H1 (cell line): ENCODE data around the gene ZNF516. TPM values are rescaled to one million over a fixed set of nuclear protein-coding genes. Genes with fewer than 3 reads are reported as not detected.
A peak's percentile ranks its signal among the peaks of the same experiment; 100 is the strongest.

Source experiments
- CTCF ChIA-PET: fragments of 300-600 bp; sonication (Branson Sonifier 250); formaldehyde crosslinking; loops from one replicate; lab custom pipeline; 2021; ENCODE audit not compliant: partially characterized antibody; lab: Charles Lee
- POLR2A ChIA-PET: fragments of 300-600 bp; sonication (Branson Sonifier 250); formaldehyde crosslinking; loops from one replicate; lab custom pipeline; 2021; ENCODE audit warnings: inconsistent platforms; ENCODE audit not compliant: partially characterized antibody; lab: Charles Lee
- DNase-seq, 2 experiments: peaks; one replicate each; pipeline versions ENCODE4 v3.0.0 to v3.0.0-alpha.2; 2010 to 2022; ENCODE audit warnings: low spot score in 2 of 2, low read depth in 1 of 2, mixed read lengths in 1 of 2
- FAIRE-seq: peaks from 2 replicates; lab custom pipeline; 2011; peaks lifted over from hg19 to GRCh38; lab: Jason Lieb, UNC
- H2AFZ ChIP-seq: 2 replicates; pipeline ENCODE4 v1.8.1; 2012; ENCODE audit warnings: low read length, inconsistent platforms
- H2AK5ac ChIP-seq: 2 replicates; pipeline ENCODE4 v1.6.1; 2013; ENCODE audit warnings: low read depth, low read length
- H2BK120ac ChIP-seq: replicated peaks from 2 replicates; pipeline ENCODE3; 2013; ENCODE audit warnings: low read depth, low read length, inconsistent platforms
- H2BK12ac ChIP-seq: 2 replicates; pipeline ENCODE4 v1.6.1; 2013; ENCODE audit warnings: low read depth, low read length
- H2BK15ac ChIP-seq: 2 replicates; pipeline ENCODE4 v1.6.1; 2013; ENCODE audit warnings: low read length
- H2BK20ac ChIP-seq: 2 replicates; pipeline ENCODE4 v1.6.1; 2013; ENCODE audit warnings: low read length
- H2BK5ac ChIP-seq: 2 replicates; pipeline ENCODE4 v1.6.1; 2013; ENCODE audit warnings: low read depth, low read length
- H3K14ac ChIP-seq: 2 replicates; pipeline ENCODE4 v1.6.1; 2013; ENCODE audit warnings: inconsistent platforms; ENCODE audit not compliant: insufficient read length
- H3K18ac ChIP-seq: 2 replicates; pipeline ENCODE4 v1.6.1; 2013; ENCODE audit warnings: low read length; ENCODE audit errors: extremely low read depth
- H3K23ac ChIP-seq: 2 replicates; pipeline ENCODE4 v1.6.1; 2013; ENCODE audit warnings: inconsistent platforms; ENCODE audit not compliant: insufficient read length
- H3K23me2 ChIP-seq: 2 replicates; pipeline ENCODE4 v1.6.1; 2013; ENCODE audit warnings: low read depth, low read length
- H3K27ac ChIP-seq: 2 replicates; pipeline ENCODE4 v1.6.1; 2011; ENCODE audit warnings: low read depth, low read length, inconsistent platforms
- H3K27me3 ChIP-seq, 4 experiments: replicated peaks in 1 of 4; 1 replicate in 1 of 4; 2 replicates in 3 of 4; pipeline versions ENCODE4 v1.6.1 to v1.8.1; 2011 to 2013; ENCODE audit warnings: low read length in 3 of 4, mild to moderate bottlenecking in 3 of 4, inconsistent platforms in 2 of 4, mixed read lengths in 2 of 4, moderate library complexity in 1 of 4; ENCODE audit not compliant: control insufficient read depth in 3 of 4, insufficient read depth in 3 of 4; ENCODE audit errors: extremely low read depth in 1 of 4
- H3K36me3 ChIP-seq, 4 experiments: 2 replicates each; pipeline versions ENCODE4 v1.6.1 to v1.8.1; 2011 to 2013; ENCODE audit warnings: mild to moderate bottlenecking in 4 of 4, low read length in 3 of 4, moderate library complexity in 2 of 4, control low read depth in 1 of 4, inconsistent platforms in 1 of 4; ENCODE audit not compliant: insufficient read depth in 4 of 4, control insufficient read depth in 2 of 4
- H3K4ac ChIP-seq: replicated peaks from 2 replicates; pipeline ENCODE3; 2013; ENCODE audit warnings: low read length, low read depth, mixed read lengths, inconsistent platforms; ENCODE audit not compliant: insufficient read length
- H3K4me1 ChIP-seq, 4 experiments: replicated peaks in 1 of 4; 1 replicate in 1 of 4; 2 replicates in 3 of 4; pipeline versions ENCODE4 v1.6.1 to v1.8.1; 2011 to 2013; ENCODE audit warnings: low read length in 3 of 4, inconsistent platforms in 2 of 4, mixed read lengths in 1 of 4; ENCODE audit not compliant: insufficient read depth in 4 of 4, control insufficient read depth in 3 of 4
- H3K4me2 ChIP-seq, 2 experiments: 2 replicates each; pipeline versions ENCODE4 v1.6.1 to v1.8.1; 2011 to 2013; ENCODE audit warnings: low read depth in 2 of 2, low read length in 2 of 2, control low read depth in 1 of 2, inconsistent platforms in 1 of 2, mild to moderate bottlenecking in 1 of 2; ENCODE audit not compliant: insufficient read depth in 1 of 2
- H3K4me3 ChIP-seq, 4 experiments: fragments of 200-600, 300-600 bp in 1 of 4; sonication (generic), shearing (Covaris generic), sonication (Bioruptor Twin) in 1 of 4; 2 replicates each; pipeline versions ENCODE4 v1.5.1 to v1.8.1; 2011 to 2016; ENCODE audit warnings: low read length in 4 of 4, low read depth in 3 of 4, control low read depth in 2 of 4, inconsistent platforms in 2 of 4, mild to moderate bottlenecking in 2 of 4, mixed read lengths in 1 of 4, moderate library complexity in 1 of 4; ENCODE audit not compliant: insufficient read depth in 2 of 4; ENCODE audit errors: extremely low read depth in 1 of 4
- H3K56ac ChIP-seq: replicated peaks from 2 replicates; pipeline ENCODE3; 2013; ENCODE audit warnings: low read depth, mild to moderate bottlenecking, mixed read lengths, low read length, inconsistent platforms; ENCODE audit not compliant: insufficient read length
- H3K79me1 ChIP-seq: 2 replicates; pipeline ENCODE4 v1.6.1; 2013; ENCODE audit warnings: low read depth, low read length, control low read depth
- H3K79me2 ChIP-seq, 2 experiments: 2 replicates each; pipeline versions ENCODE4 v1.6.1 to v1.8.1; 2012 to 2013; ENCODE audit warnings: low read length in 2 of 2, mild to moderate bottlenecking in 2 of 2, inconsistent platforms in 1 of 2; ENCODE audit not compliant: insufficient read depth in 2 of 2, control insufficient read depth in 1 of 2
- H3K9ac ChIP-seq, 4 experiments: replicated peaks in 1 of 4; 1 replicate in 1 of 4; 2 replicates in 3 of 4; pipeline versions ENCODE4 v1.6.1 to v1.8.1; 2011 to 2013; ENCODE audit warnings: low read depth in 3 of 4, low read length in 3 of 4, control low read depth in 2 of 4, mild to moderate bottlenecking in 2 of 4, moderate library complexity in 2 of 4, inconsistent platforms in 1 of 4; ENCODE audit errors: extremely low read depth in 1 of 4
- H3K9me3 ChIP-seq, 2 experiments: 2 replicates each; pipeline versions ENCODE4 v1.6.1 to v1.8.1; 2012 to 2013; ENCODE audit warnings: mild to moderate bottlenecking in 2 of 2, moderate library complexity in 2 of 2, control low read depth in 1 of 2, inconsistent platforms in 1 of 2, low read depth in 1 of 2, low read length in 1 of 2, mixed read lengths in 1 of 2; ENCODE audit not compliant: insufficient read depth in 2 of 2
- H4K20me1 ChIP-seq, 2 experiments: replicated peaks in 1 of 2; 2 replicates each; pipeline versions ENCODE3 to v1.8.1; 2011 to 2013; ENCODE audit warnings: inconsistent platforms in 2 of 2, low read length in 2 of 2, mild to moderate bottlenecking in 1 of 2; ENCODE audit not compliant: insufficient read depth in 2 of 2, control insufficient read depth in 1 of 2
- H4K5ac ChIP-seq: 2 replicates; pipeline ENCODE4 v1.6.1; 2013; ENCODE audit warnings: low read length, low read depth, mixed read lengths, inconsistent platforms; ENCODE audit not compliant: insufficient read length
- H4K8ac ChIP-seq: 2 replicates; pipeline ENCODE4 v1.8.0; 2013; ENCODE audit warnings: mild to moderate bottlenecking, moderate library complexity, low read length, inconsistent platforms; ENCODE audit not compliant: insufficient read depth; ENCODE audit errors: extremely low read depth
- H4K91ac ChIP-seq: replicated peaks from 2 replicates; pipeline ENCODE3; 2013; ENCODE audit warnings: low read length, mixed read lengths, inconsistent platforms; ENCODE audit not compliant: insufficient read length
- BRCA1 ChIP-seq: IDR thresholded peaks from 2 replicates; pipeline ENCODE4 v1.6.1; 2012; ENCODE audit warnings: low read depth, low read length, improper control_type of control experiment
- CHD1 ChIP-seq: IDR thresholded peaks from 2 replicates; pipeline ENCODE4 v1.6.1; 2012; ENCODE audit warnings: low read depth, low read length, improper control_type of control experiment
- CREB1 ChIP-seq: IDR thresholded peaks from 2 replicates; pipeline ENCODE4 v1.6.1; 2012; ENCODE audit warnings: inconsistent platforms
- CTBP2 ChIP-seq: IDR thresholded peaks from 2 replicates; pipeline ENCODE4 v1.7.0; 2011; ENCODE audit warnings: borderline replicate concordance, mild to moderate bottlenecking, moderate library complexity, mixed read lengths, low read length; ENCODE audit not compliant: insufficient read depth, insufficient read length
- HDAC2 ChIP-seq, 2 experiments: fragments of 300-600 bp in 1 of 2; sonication (generic) in 1 of 2; IDR thresholded peaks; 2 replicates each; pipeline ENCODE4 v1.6.1; 2011 to 2012; ENCODE audit warnings: low read depth in 2 of 2, low read length in 2 of 2, mild to moderate bottlenecking in 2 of 2, moderate library complexity in 2 of 2, borderline replicate concordance in 1 of 2, inconsistent platforms in 1 of 2
- HDAC6 ChIP-seq: IDR thresholded peaks from one replicate; pipeline ENCODE4 v1.7.1; 2012; ENCODE audit warnings: low read depth, mild to moderate bottlenecking, inconsistent platforms, low read length, moderate library complexity
- JUN ChIP-seq: IDR thresholded peaks from 2 replicates; pipeline ENCODE4 v1.6.1; 2011; ENCODE audit warnings: low read depth, mild to moderate bottlenecking, improper control_type of control experiment, low read length
- MAX ChIP-seq: IDR thresholded peaks from 2 replicates; pipeline ENCODE4 v1.6.1; 2012; ENCODE audit warnings: inconsistent platforms
- POU5F1 ChIP-seq: IDR thresholded peaks from 2 replicates; pipeline ENCODE4 v1.6.1; 2011; ENCODE audit warnings: low read depth, mild to moderate bottlenecking, low read length, moderate library complexity
- RAD21 ChIP-seq, 2 experiments: IDR thresholded peaks in 1 of 2; conservative IDR thresholded peaks in 1 of 2; 2 replicates each; pipeline ENCODE4 v1.6.1; 2011; ENCODE audit warnings: low read depth in 2 of 2, low read length in 2 of 2, improper control_type of control experiment in 1 of 2, inconsistent platforms in 1 of 2, mild to moderate bottlenecking in 1 of 2, moderate library complexity in 1 of 2
- SIX5 ChIP-seq: IDR thresholded peaks from 2 replicates; pipeline ENCODE4 v1.6.1; 2011; ENCODE audit warnings: mild to moderate bottlenecking, low read depth, low read length
- SP1 ChIP-seq: IDR thresholded peaks from 2 replicates; pipeline ENCODE4 v1.6.1; 2011; ENCODE audit warnings: low read depth, low read length
- SRF ChIP-seq: IDR thresholded peaks from 2 replicates; pipeline ENCODE4 v1.6.1; 2011; ENCODE audit warnings: mild to moderate bottlenecking, low read depth, low read length, moderate library complexity
- YY1 ChIP-seq: IDR thresholded peaks from 2 replicates; pipeline ENCODE4 v1.6.1; 2011; ENCODE audit warnings: low read depth, mild to moderate bottlenecking, low read length
- WGBS, 2 experiments: shearing (Covaris generic) in 1 of 2; methylation state at CpG; one replicate each; pipeline versions ENCODE4 v1.1.6 to v1.1.7; 2013 to 2015; ENCODE audit warnings: low lambda C conversion rate in 2 of 2, mixed read lengths in 2 of 2, inconsistent platforms in 1 of 2, low coverage in 1 of 2, missing lambda C conversion rate in 1 of 2; ENCODE audit not compliant: insufficient replicate concordance in 2 of 2, insufficient coverage in 1 of 2, insufficient read length in 1 of 2; ENCODE audit errors: extremely low coverage in 1 of 2, missing lambda C conversion rate in 1 of 2; 5-methylcytosine and 5-hydroxymethylcytosine counted together
- polyA plus RNA-seq, 7 experiments: library from polyadenylated mRNA; depleted of rRNA in 3 of 7; stranded (reverse) in 5 of 7; unstranded in 2 of 7; fragments of >200 nt in 5 of 7; fragments of 200-250 nt in 2 of 7; gene quantifications; 1 replicate in 5 of 7; 2 replicates in 1 of 7; 4 replicates in 1 of 7; pipeline versions ENCODE4 v1.2.1 to v1.2.3, GENCODE V29; 2011 to 2013; ENCODE audit warnings: missing spikeins in 2 of 7, mixed read lengths in 2 of 7
- total RNA-seq: library from RNA; stranded (reverse); fragmentation: NEBNext Ultra II Directional; extraction: Animal tissue kit (Norgen Biotek cat#: 25700); gene quantifications from 2 replicates; pipeline ENCODE4 v1.2.1, GENCODE V29; 2021

The ZNF516 gene
- total and polyA plus RNA-seq, 2 of the 8 experiments (the other 6 are each of a cell fraction or from before 2014, with no cell fraction given) = 7.3 to 17.0 TPM

GRCh38 chr18:76460482-76460881 lies 34.6 kb downstream of the ZNF516 start:
- H2BK15ac ChIP-seq = no peak overlapping the region
- no peak overlapping the region for H3K18ac ChIP-seq
- no peak overlapping the region for H4K91ac ChIP-seq
- no peak overlapping the region for H3K23ac ChIP-seq
- H2BK20ac ChIP-seq = no peak overlapping the region
- no peak overlapping the region for H2BK120ac ChIP-seq
- H3K23me2 ChIP-seq = no peaks in the 10 kb centered on the region
- no peak overlapping the region for H3K4me2 ChIP-seq
- CTCF ChIA-PET = interaction anchor here (0.7 to 1.7 kb wide), 5 partner anchors 9 to 198 kb away, joined by 3 to 5 read pairs (median 3); no protein-coding TSS in a partner anchor
- H4K5ac ChIP-seq = no peak overlapping the region
- peaks cover 0 to 10% of the 10 kb centered on the region in 2 experiments; a peak in 1 of 4 replicates for H3K79me2 ChIP-seq
- peaks cover 0 to 5% (median under 1%) of the 10 kb centered on the region in 4 experiments; a peak in 1 of 8 replicates for H3K36me3 ChIP-seq
- H3K79me1 ChIP-seq = peaks cover 3% of the 10 kb centered on the region
- FAIRE-seq = no peak
- peaks cover 0 to 3% (median 1%) of the 10 kb centered on the region in 4 experiments; a peak in 3 of 7 replicates for H3K4me1 ChIP-seq
- no peak overlapping the region for H4K8ac ChIP-seq
- no peak overlapping the region for H2AK5ac ChIP-seq
- 0 out of 7 replicates have a peak, but pooled peaks cover 0 to 2% (median 0%) of the 10 kb centered on the region in 4 experiments for H3K27me3 ChIP-seq
- WGBS, 2 experiments = 87% methylated on average over 9 of the region's 9 CpGs; no CpG with 5 or more reads in 1 of the 2 experiments
- no peak overlapping the region for H2BK12ac ChIP-seq
- H4K20me1 ChIP-seq = peaks cover 0 to 12% of the 10 kb centered on the region in 2 experiments
- H3K56ac ChIP-seq = no peak overlapping the region
- H3K9me3 ChIP-seq = no peaks in the 10 kb centered on the region
- H2AFZ ChIP-seq = no peak overlapping the region
- DNase-seq = no peak
- no peak overlapping the region for H3K9ac ChIP-seq
- peak overlapping the region; percentile 52; the same call in 1 of the 2 replicates for H2BK5ac ChIP-seq
- no peak overlapping the region for H3K14ac ChIP-seq
- H3K27ac ChIP-seq = no peak overlapping the region
- POLR2A ChIA-PET = no interaction called here
- H3K4ac ChIP-seq = no peak overlapping the region
- no peak overlapping the region for H3K4me3 ChIP-seq
- no peak for TF ChIP-seq HDAC2 (IDR thresholded peaks at IDR 0.05; ENCODE audit: borderline replicate concordance in 1 of 2, low read depth in 2 of 2, low read length in 2 of 2)
- TF ChIP-seq HDAC6 = no peak
- TF ChIP-seq MAX = no peak
- TF ChIP-seq SP1 = no peak
- no peak for TF ChIP-seq RAD21 (IDR thresholded peaks at IDR 0.05 in 1 of 2, conservative IDR thresholded peaks at IDR 0.05 in 1 of 2; ENCODE audit: low read depth in 2 of 2, low read length in 2 of 2)
- TF ChIP-seq YY1 = no peak
- TF ChIP-seq JUN = no peak
- TF ChIP-seq CTBP2 = no peak
- TF ChIP-seq CREB1 = no peak
- TF ChIP-seq SIX5 = no peak
- no peak for TF ChIP-seq BRCA1
- TF ChIP-seq SRF = no peak
- no peak for TF ChIP-seq POU5F1
- TF ChIP-seq CHD1 = no peak
